SHP77 treated with DMSO at 0.1 percent for 48 hours (cell line): ENCODE measurements around the gene GAA.

ENCODE experiments used
- DNase-seq: peaks from one replicate; lab custom pipeline; 2025; lab: John Stamatoyannopoulos, UW

GAA gene

GRCh38 chr17:80104321-80104955, 3.1 kb downstream of the GAA start:
- no peak for DNase-seq

GRCh38 chr17:80104956-80105375, 3.6 kb downstream of the GAA start:
- DNase-seq = no peak

- peak; percentile 34 for DNase-seq
Measured at GRCh38 chr17:80105762-80106161, 4.4 kb downstream of the GAA start.

GRCh38 chr17:80106176-80106575, 4.8 kb downstream of the GAA start:
- no peak for DNase-seq

- DNase-seq = no peak
Measured at GRCh38 chr17:80106751-80107150, 5.4 kb downstream of the GAA start.

GRCh38 chr17:80107231-80108021, 6.0 kb downstream of the GAA start:
- no peak for DNase-seq

- no peak for DNase-seq
Measured at GRCh38 chr17:80108036-80108971, 6.9 kb downstream of the GAA start.

- no peak for DNase-seq
Measured at GRCh38 chr17:80109066-80109660, 7.8 kb downstream of the GAA start.

GRCh38 chr17:80109713-80110446, 8.5 kb downstream of the GAA start:
- peak; percentile 14 for DNase-seq

GRCh38 chr17:80110447-80110812, 9.0 kb downstream of the GAA start:
- DNase-seq = no peak

GRCh38 chr17:80110927-80111701, 9.7 kb downstream of the GAA start:
- DNase-seq = no peak

- DNase-seq = no peak
Measured at GRCh38 chr17:80111702-80112470, 10.5 kb downstream of the GAA start.

GRCh38 chr17:80112471-80113032, 11.2 kb downstream of the GAA start:
- DNase-seq = no peak

- DNase-seq = no peak
Measured at GRCh38 chr17:80113033-80113484, 11.7 kb downstream of the GAA start.

GRCh38 chr17:80114758-80115157, 13.4 kb downstream of the GAA start:
- no peak for DNase-seq

- no peak for DNase-seq
Measured at GRCh38 chr17:80115159-80115558, 13.8 kb downstream of the GAA start.

- no peak for DNase-seq
Measured at GRCh38 chr17:80116276-80116920, 15.0 kb downstream of the GAA start.

GRCh38 chr17:80116921-80117380, 15.6 kb downstream of the GAA start:
- DNase-seq = no peak
